DOHH2 (cell line): Measurements from ENCODE around the gene KCNG2.
"Not testable (repeated sequence)": the region's sequence is repeated elsewhere in the genome, so short reads cannot be mapped to it uniquely, and the experiment has no call there.

ENCODE experiments used
- H3F3A ChIP-seq: fragments of 200-600 bp; sonication (generic), shearing (Covaris generic); 2 replicates; pipeline ENCODE4 v1.6.0; 2016; ENCODE audit warnings: antibody characterized with exemption, mild to moderate bottlenecking; ENCODE audit not compliant: control insufficient read depth, insufficient read depth
- H3K27ac ChIP-seq: fragments of 200-600 bp; sonication (generic); 2 replicates; pipeline ENCODE4 v1.5.1; 2014; ENCODE audit warnings: low read depth, mild to moderate bottlenecking, low read length, moderate library complexity
- H3K27me3 ChIP-seq: fragments of 200-600 bp; sonication (generic); 2 replicates; pipeline ENCODE4 v1.6.1; 2014; ENCODE audit warnings: mild to moderate bottlenecking, low read length, mixed read lengths; ENCODE audit not compliant: control insufficient read depth
- H3K36me3 ChIP-seq: fragments of 200-600 bp; sonication (generic); 2 replicates; pipeline ENCODE4 v1.6.1; 2014; ENCODE audit warnings: mild to moderate bottlenecking, low read length, moderate library complexity, mixed read lengths; ENCODE audit not compliant: control insufficient read depth
- H3K4me1 ChIP-seq: fragments of 200-600 bp; sonication (generic); 2 replicates; pipeline ENCODE4 v1.6.1; 2014; ENCODE audit warnings: mild to moderate bottlenecking, low read length, mixed read lengths; ENCODE audit not compliant: control insufficient read depth
- H3K4me2 ChIP-seq: fragments of 200-600 bp; sonication (generic); 2 replicates; pipeline ENCODE4 v1.6.0; 2014; ENCODE audit warnings: mild to moderate bottlenecking, low read length, moderate library complexity
- H3K4me3 ChIP-seq: fragments of 200-600 bp; sonication (generic); 2 replicates; pipeline ENCODE4 v1.5.1; 2014; ENCODE audit warnings: mild to moderate bottlenecking, low read length, mixed read lengths
- H3K79me2 ChIP-seq: fragments of 200-600 bp; sonication (generic); 2 replicates; pipeline ENCODE4 v1.6.1; 2014; ENCODE audit warnings: mild to moderate bottlenecking, low read length, mixed read lengths; ENCODE audit not compliant: control insufficient read depth
- H3K9me2 ChIP-seq: fragments of 200-600 bp; sonication (generic); replicated peaks from 2 replicates; pipeline ENCODE4 v1.6.1; 2014; ENCODE audit warnings: mild to moderate bottlenecking, low read length, mixed read lengths; ENCODE audit not compliant: control insufficient read depth
- H3K9me3 ChIP-seq: fragments of 200-600 bp; sonication (generic); 2 replicates; pipeline ENCODE4 v1.6.1; 2014; ENCODE audit warnings: antibody characterized with exemption, low read length, mixed read lengths; ENCODE audit not compliant: control insufficient read depth, insufficient read depth
- H4K20me1 ChIP-seq: fragments of 200-600 bp; sonication (generic); 2 replicates; pipeline ENCODE4 v1.6.0; 2014; ENCODE audit warnings: low read depth, mild to moderate bottlenecking, antibody characterized with exemption, low read length, moderate library complexity; ENCODE audit not compliant: control insufficient read depth, insufficient read depth
- EZH2phosphoT487 ChIP-seq: fragments of 200-600 bp; sonication (generic); IDR thresholded peaks from 2 replicates; pipeline ENCODE4 v1.6.1; 2017; ENCODE audit warnings: borderline replicate concordance, mild to moderate bottlenecking, antibody characterized with exemption, low read length, moderate library complexity, mixed read lengths
- TF ChIP-seq, protein P1 (sequence below): fragments of 200-600 bp; sonication (generic); IDR thresholded peaks from one replicate; pipeline ENCODE4 v1.5.1; 2014; ENCODE audit warnings: antibody characterized with exemption, mild to moderate bottlenecking, low read depth, low read length; ENCODE audit not compliant: poor library complexity, severe bottlenecking

KCNG2 gene

DNA sequence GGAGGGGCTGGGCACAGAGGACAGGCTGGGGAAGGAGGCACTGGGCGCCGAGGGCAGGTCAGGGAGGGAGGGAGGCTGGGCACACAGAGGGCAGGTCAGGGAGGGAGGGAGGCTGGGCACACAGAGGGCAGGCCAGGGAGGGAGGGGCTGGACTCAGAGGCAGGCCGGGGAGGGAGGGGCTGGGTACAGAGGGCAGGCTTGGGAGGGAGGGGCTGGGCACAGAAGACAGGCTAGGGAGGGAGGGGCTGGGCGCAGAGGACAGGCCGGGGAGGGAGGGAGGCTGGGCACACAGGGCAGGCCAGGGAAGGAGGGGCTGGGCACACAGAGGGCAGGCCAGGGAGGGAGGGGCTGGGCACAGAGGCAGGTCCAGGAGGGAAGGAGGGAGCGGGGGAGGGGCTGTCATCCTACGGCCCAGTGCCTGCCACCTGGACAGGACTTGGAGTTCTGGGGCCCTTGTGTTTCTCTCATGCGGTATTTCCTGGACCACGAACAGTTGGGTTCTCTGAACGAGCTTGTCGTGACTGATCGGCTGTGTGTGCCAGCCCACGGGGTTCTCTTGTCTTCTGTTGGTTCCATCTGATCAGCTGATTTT, 46.7 kb upstream of the KCNG2 start:
- no peaks in the 10 kb centered on the region for H3K79me2 ChIP-seq
- H3K9me2 ChIP-seq: no peaks in the 10 kb centered on the region
- H3K4me3 ChIP-seq: no peak overlapping the region
- H4K20me1 ChIP-seq: no peaks in the 10 kb centered on the region
- H3K4me1 ChIP-seq: no peaks in the 10 kb centered on the region
- no peak overlapping the region for H3K4me2 ChIP-seq
- H3F3A ChIP-seq: no peaks in the 10 kb centered on the region
- peaks cover 16% of the 10 kb centered on the region; the same call in 1 of the 2 replicates for H3K36me3 ChIP-seq
- TF ChIP-seq, protein P1, sequence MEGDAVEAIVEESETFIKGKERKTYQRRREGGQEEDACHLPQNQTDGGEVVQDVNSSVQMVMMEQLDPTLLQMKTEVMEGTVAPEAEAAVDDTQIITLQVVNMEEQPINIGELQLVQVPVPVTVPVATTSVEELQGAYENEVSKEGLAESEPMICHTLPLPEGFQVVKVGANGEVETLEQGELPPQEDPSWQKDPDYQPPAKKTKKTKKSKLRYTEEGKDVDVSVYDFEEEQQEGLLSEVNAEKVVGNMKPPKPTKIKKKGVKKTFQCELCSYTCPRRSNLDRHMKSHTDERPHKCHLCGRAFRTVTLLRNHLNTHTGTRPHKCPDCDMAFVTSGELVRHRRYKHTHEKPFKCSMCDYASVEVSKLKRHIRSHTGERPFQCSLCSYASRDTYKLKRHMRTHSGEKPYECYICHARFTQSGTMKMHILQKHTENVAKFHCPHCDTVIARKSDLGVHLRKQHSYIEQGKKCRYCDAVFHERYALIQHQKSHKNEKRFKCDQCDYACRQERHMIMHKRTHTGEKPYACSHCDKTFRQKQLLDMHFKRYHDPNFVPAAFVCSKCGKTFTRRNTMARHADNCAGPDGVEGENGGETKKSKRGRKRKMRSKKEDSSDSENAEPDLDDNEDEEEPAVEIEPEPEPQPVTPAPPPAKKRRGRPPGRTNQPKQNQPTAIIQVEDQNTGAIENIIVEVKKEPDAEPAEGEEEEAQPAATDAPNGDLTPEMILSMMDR: no peak
- no peak for TF ChIP-seq EZH2phosphoT487
- H3K27ac ChIP-seq: no peak overlapping the region
- no peaks in the 10 kb centered on the region for H3K27me3 ChIP-seq
- no peaks in the 10 kb centered on the region for H3K9me3 ChIP-seq

DNA sequence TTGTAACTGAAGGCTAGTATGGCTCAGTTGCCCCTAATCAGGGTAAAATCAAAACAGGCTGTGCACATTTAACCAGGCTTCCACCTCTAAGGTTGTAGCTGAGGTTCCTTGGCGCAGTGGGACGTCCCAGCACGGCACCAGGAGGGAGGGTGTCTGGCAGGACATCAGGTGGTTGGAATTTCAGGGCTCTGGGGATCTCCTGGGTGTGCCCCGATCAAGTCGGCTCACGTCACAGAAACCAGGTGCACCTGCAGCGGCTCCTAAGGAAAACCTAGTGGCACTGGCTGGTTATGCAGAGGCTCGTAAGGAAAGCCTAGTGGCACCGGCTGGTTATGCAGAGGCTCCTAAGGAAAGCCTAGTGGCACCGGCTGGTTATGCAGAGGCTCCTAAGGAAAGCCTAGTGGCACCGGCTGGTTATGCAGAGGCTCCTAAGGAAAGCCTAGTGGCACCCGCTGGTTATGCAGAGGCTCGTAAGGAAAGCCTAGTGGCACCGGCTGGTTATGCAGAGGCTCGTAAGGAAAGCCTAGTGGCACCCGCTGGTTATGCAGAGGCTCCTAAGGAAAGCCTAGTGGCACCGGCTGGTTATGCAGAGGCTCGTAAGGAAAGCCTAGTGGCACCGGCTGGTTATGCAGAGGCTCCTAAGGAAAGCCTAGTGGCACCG, 45.7 kb upstream of the KCNG2 start:
- H4K20me1 ChIP-seq: not testable (repeated sequence)

DNA sequence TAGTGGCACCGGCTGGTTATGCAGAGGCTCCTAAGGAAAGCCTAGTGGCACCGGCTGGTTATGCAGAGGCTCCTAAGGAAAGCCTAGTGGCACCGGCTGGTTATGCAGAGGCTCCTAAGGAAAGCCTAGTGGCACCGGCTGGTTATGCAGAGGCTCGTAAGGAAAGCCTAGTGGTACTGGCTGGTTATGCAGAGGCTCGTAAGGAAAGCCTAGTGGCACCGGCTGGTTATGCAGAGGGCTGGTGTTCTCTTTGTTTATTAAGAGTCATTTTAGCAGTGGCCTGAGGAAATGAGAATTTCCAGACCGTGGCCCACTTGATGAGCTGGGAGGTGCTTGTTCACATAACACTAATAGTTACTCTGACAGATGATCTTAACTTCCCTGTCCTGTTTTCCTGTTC, 44.8 kb upstream of the KCNG2 start:
- H3K4me1 ChIP-seq, H3K9me3 ChIP-seq, H3K9me2 ChIP-seq, H3K27me3 ChIP-seq, H3K4me3 ChIP-seq, H3K79me2 ChIP-seq, H3F3A ChIP-seq, H3K4me2 ChIP-seq, H3K27ac ChIP-seq, H4K20me1 ChIP-seq: not testable (repeated sequence)
- peaks cover 11% of the 10 kb centered on the region; the same call in 1 of the 2 replicates for H3K36me3 ChIP-seq

More for the DNA sequence above, 45.7 kb upstream of the KCNG2 start:
- not testable (repeated sequence) for H3K9me2 ChIP-seq, H3K27me3 ChIP-seq, H3K4me2 ChIP-seq, H3K4me3 ChIP-seq, H3K9me3 ChIP-seq, H3K4me1 ChIP-seq, H3F3A ChIP-seq, H3K79me2 ChIP-seq, H3K27ac ChIP-seq
- peaks cover 13% of the 10 kb centered on the region; the same call in 1 of the 2 replicates for H3K36me3 ChIP-seq

DNA sequence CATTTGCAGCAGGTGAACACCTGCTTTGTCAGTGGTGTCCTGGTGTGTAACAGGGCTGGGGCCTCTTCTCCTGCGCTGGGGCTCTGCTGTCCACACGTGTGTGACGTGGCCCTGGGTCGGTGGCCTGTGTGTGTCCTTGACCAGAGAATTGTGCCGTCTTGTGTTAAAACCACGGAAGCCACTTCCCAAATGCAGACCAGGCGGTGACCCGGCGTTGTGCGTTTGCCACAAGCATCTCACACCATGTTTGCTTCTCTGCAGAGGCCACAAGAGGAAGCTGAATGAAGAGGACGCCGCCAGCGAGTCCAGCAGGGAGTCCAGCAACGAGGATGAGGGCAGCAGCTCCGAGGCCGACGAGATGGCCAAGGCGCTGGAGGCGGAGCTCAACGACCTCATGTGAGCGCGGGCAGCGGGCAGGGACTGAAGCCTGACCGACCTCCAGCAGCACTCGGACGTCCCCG, 44.3 kb upstream of the KCNG2 start:
- Histone ChIP-seq H3K9me3 (no peaks in the 10 kb centered on the region), H4K20me1 (no peaks in the 10 kb centered on the region), H3K4me2 (no peak overlapping the region), H3K27me3 (no peaks in the 10 kb centered on the region), H3K36me3 (peaks cover 11% of the 10 kb centered on the region; the same call in 1 of the 2 replicates), H3K4me3 (no peak overlapping the region), H3F3A (no peaks in the 10 kb centered on the region), H3K27ac (no peak overlapping the region), H3K4me1 (no peaks in the 10 kb centered on the region), H3K9me2 (no peaks in the 10 kb centered on the region), H3K79me2 (no peaks in the 10 kb centered on the region)
- no peak for TF ChIP-seq EZH2phosphoT487
- TF ChIP-seq, protein P1: no peak
